HG03095 (cell line): ENCODE results near the gene METTL2B.
"Not testable (repeated sequence)": the region's sequence is repeated elsewhere in the genome, so short reads cannot be mapped to it uniquely, and the experiment has no call there.

Source experiments
- ATAC-seq: cut with Tn5 transposase; IDR thresholded peaks from one replicate; pipeline ENCODE4 v1.9.1; 2021; ENCODE audit warnings: moderate library complexity; ENCODE audit not compliant: unreplicated experiment

The METTL2B gene

GRCh38 chr7:128454808-128455542 lies 21.6 kb upstream of the METTL2B start:
- ATAC-seq, result no peak

GRCh38 chr7:128455543-128456254 lies 20.8 kb upstream of the METTL2B start, which contains the start of gene HILPDA:
TSS of gene HILPDA (plus strand) at chr7:128455878. CDS start at chr7:128457269, 1,391 bp downstream.
- ATAC-seq, result peak; percentile 76

- ATAC-seq, result no peak
Measured at GRCh38 chr7:128456255-128456725, 20.3 kb upstream of the METTL2B start.

DNA sequence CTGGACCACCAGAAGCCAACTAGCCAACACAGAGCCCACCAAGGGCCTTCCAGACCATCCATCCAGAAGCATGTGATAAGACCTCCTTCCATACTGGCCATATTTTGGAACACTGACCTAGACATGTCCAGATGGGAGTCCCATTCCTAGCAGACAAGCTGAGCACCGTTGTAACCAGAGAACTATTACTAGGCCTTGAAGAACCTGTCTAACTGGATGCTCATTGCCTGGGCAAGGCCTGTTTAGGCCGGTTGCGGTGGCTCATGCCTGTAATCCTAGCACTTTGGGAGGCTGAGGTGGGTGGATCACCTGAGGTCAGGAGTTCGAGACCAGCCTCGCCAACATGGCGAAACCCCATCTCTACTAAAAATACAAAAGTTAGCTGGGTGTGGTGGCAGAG lies 19.2 kb upstream of the METTL2B start:
- not testable (repeated sequence) for ATAC-seq

DNA sequence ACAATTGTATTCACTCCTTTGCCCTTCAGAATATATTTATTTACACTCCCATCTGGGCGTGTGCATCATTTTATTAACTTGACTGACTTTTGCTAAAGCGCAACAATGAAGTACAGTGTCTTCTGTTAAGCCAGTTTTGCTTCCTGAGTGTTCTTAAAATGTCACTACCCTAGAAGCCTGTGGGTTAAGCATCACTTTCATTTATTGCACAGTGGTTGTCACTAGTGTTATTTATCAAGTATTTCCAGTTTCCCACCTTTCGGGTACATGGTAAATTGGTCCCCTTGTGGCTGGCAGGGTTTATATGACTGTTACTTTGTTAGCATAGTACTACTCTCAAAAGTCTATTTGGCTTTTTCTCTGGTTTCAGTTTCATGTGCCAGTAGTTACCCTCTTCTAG lies 17.6 kb upstream of the METTL2B start:
- peak; percentile 15 for ATAC-seq

DNA sequence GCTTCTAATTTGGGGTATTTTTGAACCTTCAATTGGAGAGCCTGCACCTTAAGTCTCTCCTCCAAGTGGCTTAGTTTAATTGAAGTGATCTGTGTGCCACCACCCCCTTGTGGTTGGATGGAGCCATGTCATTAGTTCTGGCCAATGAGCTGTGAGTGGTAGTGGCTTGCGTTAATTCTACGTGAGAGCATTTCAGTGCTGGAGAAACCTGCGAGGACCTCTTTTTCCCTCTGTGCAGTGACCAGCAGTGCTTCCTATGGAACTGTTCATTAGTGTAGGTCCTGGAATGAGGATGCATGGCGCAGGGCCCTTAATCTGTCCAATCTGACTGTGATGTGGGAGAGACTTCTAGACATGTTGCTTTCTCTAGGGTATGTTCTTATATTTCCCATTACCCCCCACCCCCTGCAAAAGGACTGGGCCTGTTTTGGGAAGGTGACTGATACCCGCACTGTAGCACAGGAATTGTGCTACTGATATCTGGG lies 17.1 kb upstream of the METTL2B start:
- peak; percentile 37 for ATAC-seq

- ATAC-seq, result no peak
Measured at GRCh38 chr7:128462460-128462859, 14.1 kb upstream of the METTL2B start.

- ATAC-seq, result not testable (repeated sequence)
Measured at GRCh38 chr7:128463345-128463744, 13.2 kb upstream of the METTL2B start.

- ATAC-seq, result not testable (repeated sequence)
Measured at GRCh38 chr7:128463933-128464332, 12.6 kb upstream of the METTL2B start.

DNA sequence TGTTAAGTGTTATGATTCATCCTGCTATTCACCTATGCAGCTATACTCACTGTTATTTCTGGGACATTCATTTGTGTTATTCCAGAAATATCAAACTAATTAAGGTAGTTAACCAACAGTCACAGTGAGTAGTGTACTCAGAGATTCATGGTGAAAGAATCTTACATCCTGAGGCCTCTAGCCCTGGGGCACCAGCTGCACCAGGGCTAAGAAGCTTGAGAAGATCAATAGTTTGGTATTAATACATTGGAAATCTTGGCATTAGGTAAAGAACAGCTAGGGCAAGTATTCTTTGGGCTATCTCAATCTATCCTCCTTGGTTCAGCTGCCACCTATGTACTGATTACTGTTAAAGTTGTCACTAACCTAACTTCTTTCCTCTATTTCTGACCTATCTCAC lies 9.7 kb upstream of the METTL2B start:
- ATAC-seq, result not testable (repeated sequence)

DNA sequence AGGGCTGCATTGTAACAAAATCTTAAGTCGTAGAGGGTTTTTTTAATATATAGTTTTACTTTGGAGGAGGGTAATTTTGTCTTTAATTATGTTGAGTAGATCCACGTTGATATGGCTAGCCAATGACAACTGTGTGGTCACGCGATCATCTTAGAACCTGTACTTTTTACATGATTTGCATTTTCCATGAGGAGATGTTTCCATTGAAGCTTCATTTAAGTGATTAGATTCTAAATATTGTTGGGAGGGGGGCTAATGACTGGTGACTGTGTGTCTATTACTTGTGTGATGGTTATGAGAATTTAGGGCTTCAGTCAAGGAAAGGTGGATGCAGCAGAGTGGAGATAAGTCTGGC lies 765 bp downstream of the METTL2B start:
- not testable (repeated sequence) for ATAC-seq

GRCh38 chr7:128479082-128479481 lies 2.5 kb downstream of the METTL2B start:
- ATAC-seq, result not testable (repeated sequence)

- ATAC-seq, result not testable (repeated sequence)
Measured at GRCh38 chr7:128488134-128488533, 11.6 kb downstream of the METTL2B start.

DNA sequence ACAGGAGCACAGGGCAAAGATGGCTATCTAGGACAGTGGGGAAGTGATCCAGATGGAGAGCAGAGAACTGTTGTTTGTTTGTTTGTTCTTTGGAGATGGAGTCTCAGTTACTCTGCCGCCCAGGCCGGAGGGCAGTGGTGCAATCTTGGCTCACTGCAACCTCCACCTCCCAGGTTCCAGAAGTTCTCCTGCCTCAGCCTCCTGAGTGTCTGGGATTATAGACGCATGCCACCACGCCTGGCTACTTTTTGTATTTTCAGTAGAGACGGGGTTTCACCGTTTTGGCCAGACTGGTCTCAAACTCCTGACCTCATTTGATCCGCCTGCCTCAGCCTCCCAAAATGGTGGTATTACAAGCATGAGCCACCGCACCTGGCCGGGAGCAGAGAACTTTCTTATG lies 20.9 kb downstream of the METTL2B start:
- ATAC-seq, result no peak

- not testable (repeated sequence) for ATAC-seq
Measured at GRCh38 chr7:128505416-128505815, 28.9 kb downstream of the METTL2B start.

DNA sequence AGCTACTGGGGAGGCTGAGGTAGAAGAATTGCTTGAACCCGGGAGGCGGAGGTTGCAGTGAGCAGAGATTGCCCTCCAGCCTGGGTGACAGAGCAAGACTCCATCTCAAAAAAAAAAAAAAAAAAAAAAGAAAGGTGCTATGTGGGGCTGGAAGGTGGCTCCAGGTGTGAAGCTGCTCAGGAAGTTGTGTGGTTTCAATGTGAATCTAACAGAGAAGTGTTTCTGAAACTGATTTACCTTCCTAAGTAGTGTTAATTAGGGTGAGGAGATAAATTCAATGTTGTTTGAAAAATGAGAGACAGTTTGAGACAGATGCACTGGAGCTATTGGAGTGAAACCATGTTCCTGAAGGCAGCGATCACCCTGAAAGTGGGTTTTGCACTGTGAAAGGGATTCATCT lies 30.3 kb downstream of the METTL2B start:
- ATAC-seq, result peak; percentile 47

DNA sequence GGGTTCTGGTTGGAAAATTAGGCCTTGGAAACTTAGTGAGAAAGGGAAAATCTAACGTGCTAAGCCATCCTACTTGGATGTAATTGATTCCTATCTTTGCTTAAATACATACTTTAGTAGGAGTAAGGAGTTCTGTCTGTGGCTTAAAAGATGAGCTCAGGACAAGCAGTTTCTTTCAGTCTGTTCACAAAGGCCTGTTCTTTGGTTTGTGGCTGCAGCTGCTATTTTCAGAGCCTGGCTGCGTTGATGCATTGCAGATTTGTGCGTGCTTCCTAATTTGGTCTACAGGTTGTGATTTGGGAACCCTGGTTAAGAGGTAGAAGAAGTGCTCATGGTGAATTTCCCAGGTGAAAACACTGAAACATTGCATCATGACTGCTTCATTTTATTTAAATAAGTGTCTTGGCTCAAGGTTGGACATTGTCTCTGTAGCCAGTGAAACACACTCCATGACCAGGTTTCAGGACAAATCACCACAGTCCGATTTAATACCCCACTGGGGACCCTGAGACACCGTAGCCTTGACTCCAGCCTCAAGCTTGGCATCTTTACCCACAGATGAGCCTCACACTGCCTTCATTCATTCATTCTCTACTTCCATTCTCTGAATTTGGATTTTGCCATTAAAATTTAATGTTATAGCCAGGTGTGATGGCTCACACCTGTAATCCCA lies 30.9 kb downstream of the METTL2B start:
- ATAC-seq, result peak; percentile 53

GRCh38 chr7:128511692-128512091 lies 35.1 kb downstream of the METTL2B start:
- not testable (repeated sequence) for ATAC-seq

- not testable (repeated sequence) for ATAC-seq
Measured at GRCh38 chr7:128515232-128515631, 38.7 kb downstream of the METTL2B start.

DNA sequence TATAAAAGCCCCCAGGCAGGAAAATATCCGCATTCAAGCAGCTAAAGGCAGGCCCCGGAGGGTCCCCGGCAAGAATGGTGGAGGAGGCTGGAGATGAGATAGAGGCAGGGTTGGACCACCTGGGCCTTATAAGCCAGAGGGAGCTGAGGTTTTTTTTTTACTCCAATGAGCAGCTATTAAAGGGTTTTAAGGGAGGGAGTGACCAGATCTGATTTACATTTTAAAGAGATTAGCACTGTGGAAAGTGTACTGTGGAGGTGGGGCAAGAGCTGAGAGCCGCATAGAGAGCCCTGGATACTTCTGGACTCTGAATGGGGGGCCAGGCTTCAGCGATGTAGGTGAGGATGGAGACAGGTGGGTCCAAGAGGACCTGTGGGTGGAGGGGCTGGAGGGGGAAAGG lies 40.5 kb downstream of the METTL2B start:
- ATAC-seq, result not testable (repeated sequence)

GRCh38 chr7:128523226-128523931 lies 46.8 kb downstream of the METTL2B start:
- not testable (repeated sequence) for ATAC-seq
